ENCODE data around the gene GULP1. TPM values are rescaled to one million over a fixed set of nuclear protein-coding genes. Genes with fewer than 3 reads are reported as not detected.

GULP1 gene
- polyA plus RNA-seq, 1 donor (not counting 4 experiments of a cell fraction or from before 2014, with no cell fraction given), result 11.7 TPM

DNA sequence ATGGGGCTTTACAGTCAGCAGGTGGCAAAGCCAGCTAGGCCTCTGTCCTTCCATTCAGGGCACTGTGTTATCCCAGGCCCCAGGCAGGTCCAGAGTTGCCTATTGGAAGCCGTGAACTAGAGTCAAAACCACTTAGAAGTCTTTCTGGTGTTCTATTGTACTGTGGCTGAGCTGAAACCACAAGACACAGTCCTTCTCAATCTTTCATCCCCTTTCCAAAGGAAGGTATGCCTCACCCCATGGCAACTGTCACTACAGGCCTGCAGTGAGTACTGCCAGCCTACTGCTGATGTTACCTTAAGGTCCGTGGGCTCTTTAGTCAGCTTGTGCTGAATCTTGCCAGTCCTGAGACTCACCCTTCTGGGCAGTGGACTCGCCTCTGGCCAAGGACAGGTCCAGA, 181.6 kb downstream of the GULP1 start:
- DNase-seq (ENCODE audit: low read depth, low spot score) (no peak), FAIRE-seq (no peak)
- no peaks in the 10 kb centered on the region for H3K4me1 ChIP-seq (ENCODE audit: control insufficient read depth, extremely low read depth, insufficient read depth, low read length)
- no peaks in the 10 kb centered on the region for H3K27me3 ChIP-seq (ENCODE audit: control insufficient read depth, extremely low read depth, insufficient read depth, low read length)
- H2AFZ ChIP-seq (ENCODE audit: control insufficient read depth, low read length), result no peak overlapping the region
- H3K79me2 ChIP-seq (ENCODE audit: control insufficient read depth, insufficient read depth, low read length), result no peaks in the 10 kb centered on the region
- no peak overlapping the region for H3K4me3 ChIP-seq (ENCODE audit: control insufficient read depth in 2 of 3, extremely low read depth in 1 of 3, insufficient read depth in 2 of 3, low read depth in 1 of 3, low read length in 3 of 3)
- H4K20me1 ChIP-seq (ENCODE audit: control insufficient read depth, extremely low read depth, insufficient read depth, low read length), result no peaks in the 10 kb centered on the region
- H3K4me2 ChIP-seq (ENCODE audit: control insufficient read depth, extremely low read depth, insufficient read depth, low read depth, low read length), result no peak overlapping the region
- no peaks in the 10 kb centered on the region for H3K9me1 ChIP-seq (ENCODE audit: control insufficient read depth, extremely low read depth, insufficient read depth, low read length)
- no peaks in the 10 kb centered on the region for H3K36me3 ChIP-seq (ENCODE audit: control insufficient read depth in 2 of 2, extremely low read depth in 1 of 2, insufficient read depth in 2 of 2, low read length in 2 of 2)
- H3K9me3 ChIP-seq (ENCODE audit: control insufficient read depth, low read depth, low read length), result no peaks in the 10 kb centered on the region
- TF ChIP-seq EZH2 (IDR thresholded peaks at IDR 0.05; ENCODE audit: low read length), result no peak
- TF ChIP-seq, protein P1, sequence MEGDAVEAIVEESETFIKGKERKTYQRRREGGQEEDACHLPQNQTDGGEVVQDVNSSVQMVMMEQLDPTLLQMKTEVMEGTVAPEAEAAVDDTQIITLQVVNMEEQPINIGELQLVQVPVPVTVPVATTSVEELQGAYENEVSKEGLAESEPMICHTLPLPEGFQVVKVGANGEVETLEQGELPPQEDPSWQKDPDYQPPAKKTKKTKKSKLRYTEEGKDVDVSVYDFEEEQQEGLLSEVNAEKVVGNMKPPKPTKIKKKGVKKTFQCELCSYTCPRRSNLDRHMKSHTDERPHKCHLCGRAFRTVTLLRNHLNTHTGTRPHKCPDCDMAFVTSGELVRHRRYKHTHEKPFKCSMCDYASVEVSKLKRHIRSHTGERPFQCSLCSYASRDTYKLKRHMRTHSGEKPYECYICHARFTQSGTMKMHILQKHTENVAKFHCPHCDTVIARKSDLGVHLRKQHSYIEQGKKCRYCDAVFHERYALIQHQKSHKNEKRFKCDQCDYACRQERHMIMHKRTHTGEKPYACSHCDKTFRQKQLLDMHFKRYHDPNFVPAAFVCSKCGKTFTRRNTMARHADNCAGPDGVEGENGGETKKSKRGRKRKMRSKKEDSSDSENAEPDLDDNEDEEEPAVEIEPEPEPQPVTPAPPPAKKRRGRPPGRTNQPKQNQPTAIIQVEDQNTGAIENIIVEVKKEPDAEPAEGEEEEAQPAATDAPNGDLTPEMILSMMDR (optimal IDR thresholded peaks at IDR 0.05 in 1 of 3, IDR thresholded peaks at IDR 0.05 in 1 of 3, conservative IDR thresholded peaks at IDR 0.05 in 1 of 3; ENCODE audit: extremely low read depth in 1 of 3, insufficient read depth in 2 of 3, low read length in 3 of 3), result no peak
- dilution Hi-C loops (cut with MboI; ENCODE audit: extremely low pct_ligation_motif_present, low sequenced_read_pairs), result no loop called here
- H3K27ac ChIP-seq (ENCODE audit: control insufficient read depth, insufficient read depth, low read length), result no peak overlapping the region
- H3K9ac ChIP-seq (ENCODE audit: control insufficient read depth, extremely low read depth, insufficient read depth, low read length), result no peak overlapping the region

DNA sequence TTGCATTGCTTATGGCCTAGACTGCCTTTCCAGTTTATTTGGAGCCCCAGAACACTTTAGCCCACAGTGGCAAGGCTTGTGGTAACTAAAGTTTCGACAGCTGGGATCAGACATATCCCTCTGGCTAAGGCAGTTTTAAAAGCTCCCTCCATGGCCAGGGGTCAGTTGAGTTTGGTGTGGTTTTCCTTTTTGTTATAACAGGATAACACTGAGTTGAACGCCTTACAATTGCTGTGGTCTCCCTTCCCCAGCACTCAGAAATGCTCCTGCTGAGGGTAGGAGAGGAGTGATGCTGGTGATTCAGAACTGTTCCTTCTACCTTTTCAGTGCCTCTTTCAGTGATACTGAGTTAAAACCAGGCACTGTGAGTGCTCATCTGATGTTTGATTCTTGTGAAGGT, 182.6 kb downstream of the GULP1 start:
- H3K27ac ChIP-seq (ENCODE audit: control insufficient read depth, insufficient read depth, low read length), result no peak overlapping the region
- TF ChIP-seq, protein P1 (optimal IDR thresholded peaks at IDR 0.05 in 1 of 3, IDR thresholded peaks at IDR 0.05 in 1 of 3, conservative IDR thresholded peaks at IDR 0.05 in 1 of 3; ENCODE audit: extremely low read depth in 1 of 3, insufficient read depth in 2 of 3, low read length in 3 of 3), result no peak
- TF ChIP-seq EZH2 (IDR thresholded peaks at IDR 0.05; ENCODE audit: low read length), result no peak
- H4K20me1 ChIP-seq (ENCODE audit: control insufficient read depth, extremely low read depth, insufficient read depth, low read length), result no peaks in the 10 kb centered on the region
- no peak for DNase-seq (ENCODE audit: low read depth, low spot score)
- dilution Hi-C loops (cut with MboI; ENCODE audit: extremely low pct_ligation_motif_present, low sequenced_read_pairs), result no loop called here
- H3K4me3 ChIP-seq (ENCODE audit: control insufficient read depth in 2 of 3, extremely low read depth in 1 of 3, insufficient read depth in 2 of 3, low read depth in 1 of 3, low read length in 3 of 3), result no peak overlapping the region
- H3K4me2 ChIP-seq (ENCODE audit: control insufficient read depth, extremely low read depth, insufficient read depth, low read depth, low read length), result no peak overlapping the region
- H3K9ac ChIP-seq (ENCODE audit: control insufficient read depth, extremely low read depth, insufficient read depth, low read length), result no peak overlapping the region
- no peaks in the 10 kb centered on the region for H3K9me1 ChIP-seq (ENCODE audit: control insufficient read depth, extremely low read depth, insufficient read depth, low read length)
- no peaks in the 10 kb centered on the region for H3K79me2 ChIP-seq (ENCODE audit: control insufficient read depth, insufficient read depth, low read length)
- no peak overlapping the region for H2AFZ ChIP-seq (ENCODE audit: control insufficient read depth, low read length)
- H3K27me3 ChIP-seq (ENCODE audit: control insufficient read depth, extremely low read depth, insufficient read depth, low read length), result no peaks in the 10 kb centered on the region
- no peaks in the 10 kb centered on the region for H3K9me3 ChIP-seq (ENCODE audit: control insufficient read depth, low read depth, low read length)
- no peaks in the 10 kb centered on the region for H3K36me3 ChIP-seq (ENCODE audit: control insufficient read depth in 2 of 2, extremely low read depth in 1 of 2, insufficient read depth in 2 of 2, low read length in 2 of 2)
- H3K4me1 ChIP-seq (ENCODE audit: control insufficient read depth, extremely low read depth, insufficient read depth, low read length), result no peaks in the 10 kb centered on the region
- FAIRE-seq, result no peak
